ENCODE measurements around the gene FOXL2.
A peak's percentile ranks its signal among the peaks of the same experiment; 100 is the strongest.

The FOXL2 gene

GRCh38 chr3:138937690-138938055 lies 9.3 kb downstream of the FOXL2 start:
- H3K27me3 Mint-ChIP-seq (ENCODE audit: low read depth, poor library complexity) = peaks cover 98% of the 10 kb centered on the region
- H3K4me3 Mint-ChIP-seq = peak overlapping the region; percentile 5
- peaks cover 23% of the 10 kb centered on the region for H3K4me1 Mint-ChIP-seq
- H3K9me3 Mint-ChIP-seq = no peaks in the 10 kb centered on the region
- DNase-seq = peak; percentile 39
- H3K36me3 Mint-ChIP-seq (ENCODE audit: low read depth) = no peaks in the 10 kb centered on the region
- H3K27ac Mint-ChIP-seq = no peak overlapping the region
- TF ChIP-seq, protein P1, sequence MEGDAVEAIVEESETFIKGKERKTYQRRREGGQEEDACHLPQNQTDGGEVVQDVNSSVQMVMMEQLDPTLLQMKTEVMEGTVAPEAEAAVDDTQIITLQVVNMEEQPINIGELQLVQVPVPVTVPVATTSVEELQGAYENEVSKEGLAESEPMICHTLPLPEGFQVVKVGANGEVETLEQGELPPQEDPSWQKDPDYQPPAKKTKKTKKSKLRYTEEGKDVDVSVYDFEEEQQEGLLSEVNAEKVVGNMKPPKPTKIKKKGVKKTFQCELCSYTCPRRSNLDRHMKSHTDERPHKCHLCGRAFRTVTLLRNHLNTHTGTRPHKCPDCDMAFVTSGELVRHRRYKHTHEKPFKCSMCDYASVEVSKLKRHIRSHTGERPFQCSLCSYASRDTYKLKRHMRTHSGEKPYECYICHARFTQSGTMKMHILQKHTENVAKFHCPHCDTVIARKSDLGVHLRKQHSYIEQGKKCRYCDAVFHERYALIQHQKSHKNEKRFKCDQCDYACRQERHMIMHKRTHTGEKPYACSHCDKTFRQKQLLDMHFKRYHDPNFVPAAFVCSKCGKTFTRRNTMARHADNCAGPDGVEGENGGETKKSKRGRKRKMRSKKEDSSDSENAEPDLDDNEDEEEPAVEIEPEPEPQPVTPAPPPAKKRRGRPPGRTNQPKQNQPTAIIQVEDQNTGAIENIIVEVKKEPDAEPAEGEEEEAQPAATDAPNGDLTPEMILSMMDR (IDR thresholded peaks at IDR 0.05) = no peak

GRCh38 chr3:138936741-138937689 lies 9.9 kb downstream of the FOXL2 start:
- peak overlapping the region; percentile 80 for H3K4me3 Mint-ChIP-seq

DNA sequence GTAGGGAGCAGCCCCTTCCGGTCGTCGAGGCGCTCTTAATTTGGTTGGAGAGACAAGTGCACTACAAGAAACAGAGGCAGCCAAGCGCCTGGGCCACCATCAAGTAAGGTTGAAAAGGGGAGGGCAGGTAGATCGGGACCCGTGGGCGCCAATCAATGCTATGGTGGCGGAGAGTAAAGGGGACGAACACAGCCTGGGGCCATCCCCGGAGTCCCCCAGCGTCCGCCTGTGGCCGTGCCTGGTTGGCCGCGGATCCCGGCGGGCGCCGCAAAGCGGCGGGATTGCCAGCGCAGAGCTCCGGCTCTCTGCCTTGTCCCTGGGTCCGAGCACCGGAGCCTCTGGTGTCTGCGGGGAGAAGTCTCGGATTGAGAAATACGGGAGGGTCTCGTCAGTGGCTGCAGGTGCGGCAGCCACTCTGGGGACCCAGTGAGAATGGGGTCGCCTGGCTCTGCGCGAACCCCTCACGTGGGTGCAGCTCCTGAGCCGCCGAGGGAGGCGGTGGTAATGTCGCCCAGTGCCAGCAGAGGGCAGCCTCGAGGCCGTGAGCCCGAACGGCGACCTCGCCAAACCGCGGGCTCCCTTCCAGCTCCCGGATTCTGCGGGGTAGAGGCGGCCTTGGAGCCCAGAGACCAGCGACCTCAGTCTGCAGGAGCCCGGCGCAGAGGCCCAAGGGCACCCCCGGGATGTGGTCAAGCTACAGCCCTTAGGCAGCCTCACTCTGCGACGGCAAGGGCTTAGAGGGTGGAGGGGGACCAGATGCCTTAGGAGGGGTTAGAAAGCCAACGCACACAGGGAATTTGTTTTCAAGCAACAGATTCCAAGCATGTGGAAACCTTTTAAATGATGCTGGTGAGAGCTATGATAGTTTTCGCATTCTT lies 10.8 kb downstream of the FOXL2 start:
- Mint-ChIP-seq H3K27me3 (ENCODE audit: low read depth, poor library complexity) (peaks cover 93% of the 10 kb centered on the region), H3K27ac (no peak overlapping the region), H3K36me3 (ENCODE audit: low read depth) (no peaks in the 10 kb centered on the region), H3K4me3 (peak overlapping the region; percentile 80), H3K4me1 (peaks cover 23% of the 10 kb centered on the region), H3K9me3 (no peaks in the 10 kb centered on the region)
- peak; percentile 91 for DNase-seq
- TF ChIP-seq, protein P1 (IDR thresholded peaks at IDR 0.05) = peak; percentile 98

More at GRCh38 chr3:138936741-138937689, 9.9 kb downstream of the FOXL2 start:
- Mint-ChIP-seq H3K36me3 (ENCODE audit: low read depth) (no peaks in the 10 kb centered on the region), H3K9me3 (no peaks in the 10 kb centered on the region), H3K4me1 (peaks cover 23% of the 10 kb centered on the region), H3K27me3 (ENCODE audit: low read depth, poor library complexity) (peaks cover 94% of the 10 kb centered on the region), H3K27ac (no peak overlapping the region)
- peak; percentile 26 for DNase-seq
- TF ChIP-seq, protein P1 (IDR thresholded peaks at IDR 0.05) = no peak

DNA sequence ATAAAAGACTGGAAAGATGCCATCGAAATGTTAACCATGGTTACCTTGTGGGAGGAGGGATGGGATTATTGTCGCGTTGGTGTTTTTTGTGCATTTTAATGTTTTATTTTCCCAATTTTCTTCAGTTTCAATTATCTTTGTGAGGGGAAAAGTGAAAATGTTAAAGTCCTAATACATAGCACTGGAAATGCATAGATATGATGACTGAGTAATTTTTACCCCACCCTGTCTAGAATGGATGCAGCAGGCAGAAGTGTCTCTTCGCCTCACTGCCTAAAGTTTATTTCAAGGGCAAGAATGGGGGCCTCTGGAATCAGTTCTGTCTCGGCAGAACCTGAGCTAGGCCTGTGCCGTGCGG lies 11.5 kb downstream of the FOXL2 start:
- no peak for DNase-seq
- peaks cover 93% of the 10 kb centered on the region for H3K27me3 Mint-ChIP-seq (ENCODE audit: low read depth, poor library complexity)
- TF ChIP-seq, protein P1 (IDR thresholded peaks at IDR 0.05) = no peak
- H3K4me3 Mint-ChIP-seq = peak overlapping the region; percentile 80
- peaks cover 23% of the 10 kb centered on the region for H3K4me1 Mint-ChIP-seq
- no peaks in the 10 kb centered on the region for H3K9me3 Mint-ChIP-seq
- no peaks in the 10 kb centered on the region for H3K36me3 Mint-ChIP-seq (ENCODE audit: low read depth)
- H3K27ac Mint-ChIP-seq = no peak overlapping the region

- Mint-ChIP-seq H3K27ac (no peak overlapping the region), H3K27me3 (ENCODE audit: low read depth, poor library complexity) (peaks cover 82% of the 10 kb centered on the region), H3K4me1 (peaks cover 16% of the 10 kb centered on the region), H3K4me3 (no peak overlapping the region), H3K36me3 (ENCODE audit: low read depth) (no peaks in the 10 kb centered on the region), H3K9me3 (no peaks in the 10 kb centered on the region)
- TF ChIP-seq, protein P1 (IDR thresholded peaks at IDR 0.05) = no peak
- DNase-seq = no peak
These were observed 12.8 kb downstream of the FOXL2 start for GRCh38 chr3:138933981-138934691.

Data from nephron progenitor cell (in vitro differentiated cells).